ENCODE data around the gene RNF44.

Gene RNF44

DNA sequence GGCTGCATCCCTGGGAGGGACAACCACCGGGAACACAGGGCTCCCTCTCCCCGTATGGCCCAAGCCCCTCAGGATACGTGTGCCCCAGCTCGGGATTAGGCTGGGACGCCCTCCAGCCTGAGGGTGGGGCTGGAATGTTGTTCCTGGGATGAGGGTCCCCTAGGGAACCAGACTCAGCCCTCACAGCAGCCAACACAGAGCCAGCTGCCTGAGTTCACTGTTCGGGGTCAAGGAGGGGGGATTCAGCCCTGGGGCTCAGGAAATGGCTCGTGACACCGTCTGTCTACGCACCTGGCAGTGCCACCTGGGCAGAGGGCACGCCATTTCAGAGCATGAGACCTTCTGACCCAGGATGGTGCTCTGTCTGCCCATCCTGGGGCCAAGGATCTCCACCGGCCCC, 8.9 kb downstream of the RNF44 start:
- no peak for DNase-seq (ENCODE audit: extremely low read depth, low read depth)
- H3K4me3 ChIP-seq (replicated peaks; ENCODE audit: low read depth, low read length): no peak overlapping the region
- no peak for TF ChIP-seq CTCF (IDR thresholded peaks at IDR 0.05; ENCODE audit: low read depth, low read length, missing control alignments)

GRCh38 chr5:176527246-176528222, 9.7 kb downstream of the RNF44 start:
- no peak for DNase-seq (ENCODE audit: extremely low read depth, low read depth)
- TF ChIP-seq CTCF (IDR thresholded peaks at IDR 0.05; ENCODE audit: low read depth, low read length, missing control alignments): no peak
- no peak overlapping the region for H3K4me3 ChIP-seq (replicated peaks; ENCODE audit: low read depth, low read length)

DNA sequence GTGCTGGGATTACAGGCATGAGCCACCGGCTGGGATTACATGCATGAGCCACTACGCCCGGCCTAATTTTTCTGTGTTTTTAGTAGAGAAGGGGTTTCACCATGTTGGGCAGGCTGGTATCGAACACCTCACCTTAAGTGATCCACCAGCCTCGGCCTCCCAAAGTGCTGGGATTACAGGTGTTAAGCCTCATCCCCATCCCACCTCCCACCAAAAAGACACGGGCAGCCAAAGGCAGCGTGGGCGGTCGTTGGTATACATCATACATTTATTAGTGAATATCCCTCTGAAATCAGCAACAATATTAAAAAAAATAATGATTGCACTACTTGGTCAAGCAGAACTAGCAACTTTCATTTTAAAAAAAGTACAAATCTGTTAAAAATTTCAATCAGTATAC, 10.7 kb downstream of the RNF44 start:
- no peak for DNase-seq (ENCODE audit: extremely low read depth, low read depth)
- no peak overlapping the region for H3K4me3 ChIP-seq (replicated peaks; ENCODE audit: low read depth, low read length)
- no peak for TF ChIP-seq CTCF (IDR thresholded peaks at IDR 0.05; ENCODE audit: low read depth, low read length, missing control alignments)

GRCh38 chr5:176525677-176526076, 11.5 kb downstream of the RNF44 start:
- no peak for TF ChIP-seq CTCF (IDR thresholded peaks at IDR 0.05; ENCODE audit: low read depth, low read length, missing control alignments)
- H3K4me3 ChIP-seq (replicated peaks; ENCODE audit: low read depth, low read length): no peak overlapping the region
- DNase-seq (ENCODE audit: extremely low read depth, low read depth): no peak

DNA sequence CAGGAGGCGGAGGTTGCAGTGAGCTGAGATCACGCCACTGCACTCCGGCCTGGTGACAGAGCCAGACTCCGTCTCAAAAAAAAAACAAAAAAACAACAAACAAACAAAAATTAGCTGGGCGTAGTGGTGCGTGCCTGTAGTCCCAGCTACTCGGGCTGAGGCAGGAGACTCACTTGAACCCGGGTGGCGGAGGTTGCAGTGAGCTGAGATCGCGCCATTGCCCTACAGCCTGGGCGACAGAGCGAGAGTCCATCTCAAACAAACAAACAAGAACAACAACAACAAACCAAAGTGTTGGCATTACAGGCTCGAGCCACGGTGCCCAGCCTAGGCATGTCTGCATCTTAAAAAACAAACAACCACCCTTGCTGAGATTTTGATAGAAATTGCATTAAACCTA, 12.2 kb downstream of the RNF44 start:
- no peak for TF ChIP-seq CTCF (IDR thresholded peaks at IDR 0.05; ENCODE audit: low read depth, low read length, missing control alignments)
- no peak for DNase-seq (ENCODE audit: extremely low read depth, low read depth)
- H3K4me3 ChIP-seq (replicated peaks; ENCODE audit: low read depth, low read length): no peak overlapping the region

DNA sequence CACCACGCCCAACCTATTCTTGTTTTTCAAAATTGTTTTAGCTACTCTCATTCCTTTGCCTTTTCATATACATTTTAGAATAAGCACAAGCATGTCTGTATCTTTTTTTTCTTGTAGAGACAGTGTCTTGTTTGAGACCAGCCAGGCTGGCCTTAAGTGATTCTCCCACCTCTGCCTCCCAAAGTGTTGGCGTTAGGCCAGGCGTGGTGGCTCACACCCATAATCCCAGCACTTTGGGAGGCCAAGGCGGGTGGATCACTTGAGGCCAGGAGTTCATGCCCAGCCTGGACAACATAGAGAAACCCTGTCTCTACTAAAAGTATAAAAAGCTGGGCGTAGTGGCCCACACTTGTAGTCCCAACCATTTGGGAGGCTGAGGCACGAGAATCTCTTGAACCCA, 13.1 kb downstream of the RNF44 start:
- no peak for DNase-seq (ENCODE audit: extremely low read depth, low read depth)
- no peak overlapping the region for H3K4me3 ChIP-seq (replicated peaks; ENCODE audit: low read depth, low read length)

More for the DNA sequence above, 13.1 kb downstream of the RNF44 start:
- no peak for TF ChIP-seq CTCF (IDR thresholded peaks at IDR 0.05; ENCODE audit: low read depth, low read length, missing control alignments)
